Neural progenitor cell (in vitro differentiated cells): ENCODE results near the gene ZNF165.
"Not testable (repeated sequence)": the region's sequence is repeated elsewhere in the genome, so short reads cannot be mapped to it uniquely, and the experiment has no call there.

ENCODE experiments used
- CTCF ChIP-seq: fragments of 200-600 bp; sonication (generic); IDR thresholded peaks from 2 replicates; pipeline ENCODE4 v1.5.1; 2017; ENCODE audit warnings: antibody characterized with exemption, mild to moderate bottlenecking
- EZH2 ChIP-seq: fragments of 200-600 bp; sonication (generic); IDR thresholded peaks from 2 replicates; pipeline ENCODE4 v1.6.1; 2017; ENCODE audit warnings: antibody characterized with exemption, mild to moderate bottlenecking, moderate library complexity

GRCh38 chr6:28070968-28071367 is 9.4 kb upstream of the ZNF165 start:
- TF ChIP-seq EZH2, CTCF: not testable (repeated sequence)
